Measurements from ENCODE around the gene TXNDC11.

The TXNDC11 gene

DNA sequence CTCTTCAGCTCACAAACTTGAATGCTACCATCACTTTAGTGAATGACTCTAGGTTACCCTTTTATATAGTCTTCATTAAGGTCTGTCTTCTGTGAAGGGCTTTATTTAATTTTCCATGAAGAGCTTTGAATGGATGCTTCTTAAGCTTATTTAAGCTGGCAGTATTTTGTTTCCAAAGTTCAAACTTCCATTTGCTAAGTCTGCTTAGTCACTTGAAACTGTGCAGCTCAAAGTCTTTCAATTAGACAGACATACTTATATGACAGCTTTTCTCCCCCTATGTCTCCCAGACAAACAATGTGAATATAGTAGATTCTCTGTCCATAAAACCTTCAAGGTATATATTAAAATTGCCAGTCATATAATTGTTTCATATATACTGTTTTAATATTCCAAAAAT, 23.5 kb downstream of the TXNDC11 start:
- no peak for DNase-seq (ENCODE audit: low spot score)

DNA sequence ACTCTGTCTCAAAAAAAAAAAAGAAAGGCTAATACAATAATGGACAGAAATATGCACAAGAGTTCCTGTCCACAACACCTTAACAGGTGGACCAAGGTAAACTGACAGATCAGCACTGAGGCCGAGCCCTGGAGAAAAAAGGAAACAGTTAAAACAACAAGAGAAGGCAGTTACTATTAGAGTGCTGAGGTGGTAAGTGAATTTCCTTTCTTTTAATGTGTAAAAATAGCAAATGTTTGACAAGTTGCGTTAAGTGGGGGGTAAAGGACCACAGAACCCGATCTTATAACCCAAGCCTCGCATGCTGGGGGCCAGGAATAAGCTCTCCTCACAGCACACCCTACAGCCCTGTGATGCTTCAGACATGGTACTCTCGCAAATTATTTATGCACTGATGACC, 24.8 kb downstream of the TXNDC11 start:
- no peak for DNase-seq (ENCODE audit: low spot score)

GRCh38 chr16:11716336-11716735, 26.3 kb downstream of the TXNDC11 start:
- no peak for DNase-seq (ENCODE audit: low spot score)

GRCh38 chr16:11715246-11715947, 27.3 kb downstream of the TXNDC11 start:
- no peak for DNase-seq (ENCODE audit: low spot score)

- DNase-seq (ENCODE audit: low spot score) = no peak
These were observed 30.5 kb downstream of the TXNDC11 start for GRCh38 chr16:11712122-11712521.

DNA sequence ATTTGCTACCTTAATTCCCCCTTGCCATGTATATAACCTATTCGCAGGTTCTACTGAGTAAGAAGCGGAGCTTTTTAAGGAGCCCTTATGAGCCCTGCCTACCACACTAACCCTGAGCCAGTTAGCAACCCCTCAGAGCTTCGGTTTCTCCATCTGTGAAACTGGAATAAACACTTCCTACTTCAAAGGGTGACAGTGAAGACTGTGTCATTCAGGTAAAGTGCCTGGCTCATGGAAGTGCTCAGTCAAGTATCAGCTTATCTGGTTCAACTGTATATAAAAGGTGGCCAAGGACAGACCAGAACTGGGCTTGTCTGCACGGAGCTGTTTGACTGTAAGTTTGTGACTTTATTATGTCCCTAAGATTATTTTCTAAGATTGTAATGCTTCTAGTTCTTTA, 31.0 kb downstream of the TXNDC11 start:
- no peak for DNase-seq (ENCODE audit: low spot score)

DNA sequence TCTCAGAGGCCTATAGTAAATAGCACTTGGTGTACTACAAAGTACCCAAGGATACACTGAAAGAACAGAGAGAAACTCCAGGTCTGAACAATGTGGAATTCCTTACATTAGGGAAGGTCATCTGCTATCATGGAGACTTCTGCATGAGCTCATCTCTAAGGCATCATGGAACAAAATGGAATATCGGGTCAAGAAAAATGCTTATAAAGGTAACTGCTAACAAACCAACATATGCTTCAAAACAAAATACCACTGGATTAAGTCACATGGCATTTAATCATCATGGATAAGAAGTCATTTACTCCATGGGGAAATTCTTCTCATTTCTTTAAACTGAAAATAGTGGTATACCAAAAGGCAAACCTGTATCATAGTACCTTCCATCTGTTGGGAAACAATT, 34.2 kb downstream of the TXNDC11 start:
- DNase-seq (ENCODE audit: low spot score) = no peak

- no peak for DNase-seq (ENCODE audit: low spot score)
These were observed 34.9 kb downstream of the TXNDC11 start for GRCh38 chr16:11707679-11708197.

- DNase-seq (ENCODE audit: low spot score) = no peak
These were observed 36.4 kb downstream of the TXNDC11 start for GRCh38 chr16:11706180-11706742.

DNA sequence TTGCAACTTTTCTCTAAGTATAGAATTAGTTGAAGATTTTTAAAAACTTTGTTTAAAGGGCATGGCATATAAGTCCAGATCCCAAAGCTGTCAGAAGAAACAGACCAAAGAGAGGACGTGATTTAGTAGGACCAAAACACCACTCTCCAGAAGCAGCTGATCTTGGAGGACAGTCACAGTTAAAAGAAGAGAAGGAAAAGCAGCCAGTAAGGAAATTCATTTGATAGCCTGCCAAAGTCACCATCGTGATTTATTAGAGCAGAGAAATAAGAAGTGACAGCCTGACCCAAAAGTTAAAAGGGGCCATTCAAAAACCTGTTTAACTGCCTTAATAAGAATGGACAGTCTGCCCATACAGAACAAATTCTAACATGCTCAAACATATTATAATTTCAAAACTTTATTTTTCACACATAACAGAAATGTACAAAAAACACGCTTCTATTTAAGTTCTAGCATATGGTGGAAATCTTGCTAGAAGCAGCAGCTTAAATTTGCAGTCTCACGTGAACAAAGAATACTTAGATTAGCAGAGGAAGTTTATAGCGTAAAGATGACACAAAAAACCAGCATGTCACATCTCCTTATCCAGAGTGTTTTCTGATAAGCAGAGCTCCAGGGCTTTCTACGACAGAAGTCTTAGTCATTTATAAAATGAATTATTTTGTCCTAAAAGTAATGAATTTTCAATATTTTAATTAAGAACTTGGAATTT, 37.2 kb downstream of the TXNDC11 start:
- no peak for DNase-seq (ENCODE audit: low spot score)

- DNase-seq (ENCODE audit: low spot score) = no peak
These were observed 42.2 kb downstream of the TXNDC11 start for GRCh38 chr16:11700264-11701029.

DNA sequence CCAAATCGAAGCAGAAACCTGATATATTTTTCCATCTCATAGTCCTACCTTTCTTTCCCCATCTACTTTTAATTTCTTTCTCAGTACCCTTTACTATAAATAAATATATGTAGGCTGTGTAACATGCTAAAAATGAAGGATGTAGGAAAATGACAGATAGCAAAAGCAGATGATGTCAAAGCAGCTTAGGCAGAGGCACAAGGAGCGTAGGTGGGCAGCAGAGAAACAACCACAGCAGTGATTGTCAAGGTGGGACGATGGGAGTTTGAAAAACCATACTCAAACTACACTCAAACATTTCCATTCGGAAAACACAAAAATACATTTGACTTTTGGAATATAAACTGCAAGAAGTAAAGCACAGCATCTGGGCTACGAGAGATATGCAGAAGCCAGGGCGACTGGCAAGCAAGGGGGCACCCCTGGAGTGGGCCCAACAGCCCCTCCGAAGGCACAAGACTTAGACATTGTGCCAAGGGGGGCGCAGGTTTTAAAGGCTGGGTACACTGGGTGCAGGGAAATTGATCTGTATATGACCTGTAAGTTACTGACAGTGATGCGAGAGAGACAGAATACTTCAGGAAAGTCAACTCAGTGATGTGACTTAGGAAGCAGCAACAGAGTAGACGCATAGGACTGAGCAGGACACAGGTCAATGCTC, 43.3 kb downstream of the TXNDC11 start:
- no peak for DNase-seq (ENCODE audit: low spot score)

DNA sequence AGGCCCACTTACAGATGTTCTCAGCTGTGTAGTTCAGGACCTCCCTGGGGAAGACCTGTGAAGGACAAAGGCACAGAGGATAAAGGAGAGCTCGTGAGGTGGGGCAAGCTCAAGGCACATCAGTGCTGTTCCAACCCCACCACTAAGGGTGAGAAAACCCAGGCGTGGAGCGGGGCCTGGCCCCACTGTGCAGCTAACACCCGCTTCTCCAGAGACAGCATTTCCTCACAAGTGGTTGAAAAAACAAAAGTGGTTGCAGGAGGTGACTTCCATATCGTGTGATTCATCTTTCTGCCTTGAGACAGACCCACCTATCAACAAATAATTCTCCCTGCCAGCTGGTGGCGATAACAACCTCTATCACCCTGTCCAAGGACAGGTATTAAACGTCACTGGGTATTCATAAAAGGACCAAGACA, 44.4 kb downstream of the TXNDC11 start:
- peak; percentile 47 for DNase-seq (ENCODE audit: low spot score)

GRCh38 chr16:11697319-11697718, 45.3 kb downstream of the TXNDC11 start:
- DNase-seq (ENCODE audit: low spot score) = no peak

GRCh38 chr16:11696266-11697012, 46.2 kb downstream of the TXNDC11 start:
- no peak for DNase-seq (ENCODE audit: low spot score)

DNA sequence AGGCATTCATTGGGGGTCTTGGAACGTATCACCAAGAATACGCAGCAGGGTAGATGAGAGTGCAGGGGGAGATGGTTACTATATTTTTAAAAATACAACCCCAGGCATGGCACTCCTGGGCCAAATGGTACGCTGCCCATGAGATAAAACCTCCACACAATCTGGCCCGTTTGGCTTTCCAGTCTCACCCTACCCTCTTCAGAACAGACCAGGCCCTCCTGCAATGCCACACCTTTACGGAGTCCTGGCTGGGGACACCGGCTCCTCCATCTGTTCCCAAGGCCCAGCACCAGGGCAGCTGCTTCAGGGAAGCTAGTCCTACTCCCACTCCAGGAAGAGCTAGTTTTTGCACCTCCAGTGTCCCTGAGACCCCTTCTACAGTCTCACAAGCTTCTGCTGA, 50.0 kb downstream of the TXNDC11 start:
- DNase-seq (ENCODE audit: low spot score) = no peak

DNA sequence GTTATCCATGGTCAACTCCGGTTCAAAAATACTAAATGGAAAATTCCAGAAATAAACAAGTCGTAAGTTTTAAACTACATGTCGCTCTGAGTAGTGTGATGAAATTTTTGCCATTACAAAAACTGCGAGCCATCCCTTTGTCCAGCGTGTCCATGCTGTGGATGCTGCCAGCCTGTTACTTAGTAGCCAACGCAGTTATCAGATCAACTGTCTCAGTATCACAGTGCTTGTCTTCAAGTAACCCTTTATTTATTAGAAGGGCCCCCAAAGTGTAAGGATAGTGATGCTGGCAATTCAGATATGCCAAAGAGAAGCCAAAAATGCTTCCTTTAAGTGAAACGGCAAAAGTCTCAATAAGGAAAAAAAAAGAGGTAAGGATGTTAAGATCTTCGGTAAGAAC, 50.5 kb downstream of the TXNDC11 start:
- no peak for DNase-seq (ENCODE audit: low spot score)

- no peak for DNase-seq (ENCODE audit: low spot score)
These were observed 50.9 kb downstream of the TXNDC11 start for GRCh38 chr16:11691771-11692170.

DNA sequence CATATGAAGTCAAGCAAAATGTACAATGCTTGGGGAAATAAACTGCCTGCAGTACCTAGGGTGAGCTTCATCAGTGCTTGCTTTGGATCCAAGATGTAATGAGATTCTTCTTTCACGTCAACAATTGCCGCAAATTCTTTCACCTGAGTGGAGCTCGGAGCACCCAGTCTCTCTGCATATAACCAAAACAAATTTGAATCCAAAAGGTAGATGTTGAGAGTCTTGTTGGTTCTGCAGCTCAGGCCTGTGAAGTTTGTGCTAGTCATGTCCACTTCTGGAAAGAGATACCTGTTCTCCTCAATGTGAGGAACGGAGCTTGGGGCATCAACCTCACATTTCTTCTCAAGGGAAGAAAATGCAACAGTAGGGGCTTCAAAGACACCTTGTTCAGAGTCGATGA, 51.4 kb downstream of the TXNDC11 start:
- no peak for DNase-seq (ENCODE audit: low spot score)

- DNase-seq (ENCODE audit: low spot score) = no peak
These were observed 53.4 kb downstream of the TXNDC11 start for GRCh38 chr16:11689031-11689840.
